ENCODE results near the gene DDX25.

DNA sequence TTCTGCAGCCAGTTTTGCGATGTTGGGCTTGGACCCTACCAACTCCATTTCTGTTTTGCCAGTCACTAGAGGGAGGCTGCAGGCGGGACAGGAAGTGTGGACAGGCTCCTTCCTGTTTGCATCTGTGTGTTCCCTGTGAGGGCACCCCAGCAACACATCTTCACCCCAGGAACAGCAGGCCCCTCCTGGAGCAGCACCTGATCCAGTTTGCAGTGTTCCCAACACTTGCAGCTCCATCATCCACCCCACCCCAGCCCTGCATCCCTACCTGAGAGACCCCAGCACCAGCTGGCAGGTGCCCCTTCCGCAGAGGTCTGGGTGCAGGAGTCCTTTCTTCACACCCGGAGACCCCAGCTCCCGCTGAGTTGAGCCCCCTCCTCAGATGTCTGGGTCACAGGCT, 34.1 kb downstream of the DDX25 start:
- TF ChIP-seq, protein P1, sequence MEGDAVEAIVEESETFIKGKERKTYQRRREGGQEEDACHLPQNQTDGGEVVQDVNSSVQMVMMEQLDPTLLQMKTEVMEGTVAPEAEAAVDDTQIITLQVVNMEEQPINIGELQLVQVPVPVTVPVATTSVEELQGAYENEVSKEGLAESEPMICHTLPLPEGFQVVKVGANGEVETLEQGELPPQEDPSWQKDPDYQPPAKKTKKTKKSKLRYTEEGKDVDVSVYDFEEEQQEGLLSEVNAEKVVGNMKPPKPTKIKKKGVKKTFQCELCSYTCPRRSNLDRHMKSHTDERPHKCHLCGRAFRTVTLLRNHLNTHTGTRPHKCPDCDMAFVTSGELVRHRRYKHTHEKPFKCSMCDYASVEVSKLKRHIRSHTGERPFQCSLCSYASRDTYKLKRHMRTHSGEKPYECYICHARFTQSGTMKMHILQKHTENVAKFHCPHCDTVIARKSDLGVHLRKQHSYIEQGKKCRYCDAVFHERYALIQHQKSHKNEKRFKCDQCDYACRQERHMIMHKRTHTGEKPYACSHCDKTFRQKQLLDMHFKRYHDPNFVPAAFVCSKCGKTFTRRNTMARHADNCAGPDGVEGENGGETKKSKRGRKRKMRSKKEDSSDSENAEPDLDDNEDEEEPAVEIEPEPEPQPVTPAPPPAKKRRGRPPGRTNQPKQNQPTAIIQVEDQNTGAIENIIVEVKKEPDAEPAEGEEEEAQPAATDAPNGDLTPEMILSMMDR (IDR thresholded peaks at IDR 0.05) = no peak
- TF ChIP-seq POLR2A (IDR thresholded peaks at IDR 0.05) = no peak
